Tibial nerve (tissue), 3 donors: Measurements from ENCODE around the gene ZC3HAV1L.

Experiments used
- EP300 ChIP-seq, 2 donors: sonication (generic); formaldehyde crosslinking; IDR thresholded peaks; one replicate each; pipeline ENCODE4 v1.6.1; 2017; ENCODE audit warnings: antibody characterized with exemption in 2 of 2, mild to moderate bottlenecking in 1 of 2
- POLR2A ChIP-seq, 2 donors: fragments of 450-650 bp; IDR thresholded peaks; one replicate each; pipeline ENCODE4 v1.6.1; 2017; ENCODE audit warnings: antibody characterized with exemption in 2 of 2, mild to moderate bottlenecking in 2 of 2, moderate library complexity in 2 of 2

DNA sequence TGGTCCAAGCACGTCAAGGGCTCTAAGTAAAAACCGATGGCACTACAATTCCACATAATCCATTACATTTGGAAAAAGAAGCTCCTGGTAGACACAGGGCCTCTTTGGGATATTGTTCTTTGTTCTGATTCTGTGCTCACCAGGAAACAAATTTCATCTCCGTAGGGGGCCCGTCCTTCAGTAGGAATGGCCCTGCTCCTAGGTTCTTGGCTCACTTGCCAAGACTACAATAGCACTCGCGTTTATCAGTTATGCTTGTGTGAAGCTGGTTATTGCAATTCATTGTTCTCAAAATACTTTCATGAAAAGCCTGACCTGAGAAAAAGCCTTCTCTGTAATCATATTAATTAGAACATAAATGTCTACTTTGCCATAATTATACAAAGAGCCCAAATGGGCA, 10.3 kb upstream of the ZC3HAV1L start:
- TF ChIP-seq POLR2A (IDR thresholded peaks at IDR 0.05) (no peak), EP300 (IDR thresholded peaks at IDR 0.05) (no peak)
